Fibroblast of the aortic adventitia (primary cell): ENCODE measurements around the gene KCNG3. TPM values are rescaled to one million over a fixed set of nuclear protein-coding genes. Genes with fewer than 3 reads are reported as not detected.

Source experiments
- DNase-seq: peaks from one replicate; pipeline ENCODE4 v3.0.0-alpha.2; 2010; ENCODE audit warnings: low read depth
- H3K4me3 ChIP-seq: 2 replicates; pipeline ENCODE4 v1.5.1; 2011; ENCODE audit warnings: low read depth, mild to moderate bottlenecking, control low read depth, low read length, moderate library complexity
- CTCF ChIP-seq: IDR thresholded peaks from 2 replicates; pipeline ENCODE4 v1.5.1; 2011; ENCODE audit warnings: mild to moderate bottlenecking, low read length, control low read depth, inconsistent platforms; ENCODE audit not compliant: insufficient read depth
- total RNA-seq: library from RNA; depleted of rRNA; stranded (reverse); fragments of >200 nt; gene quantifications from 2 replicates; pipeline ENCODE4 v1.2.3, GENCODE V29; 2012; ENCODE audit warnings: low replicate concordance

Gene KCNG3
- total RNA-seq, 1 donor, result under 0.01 TPM

- no peak for TF ChIP-seq CTCF
- no peak for DNase-seq
- no peak overlapping the region for H3K4me3 ChIP-seq
Measured at GRCh38 chr2:42421601-42422239, 72.1 kb downstream of the KCNG3 start.

- no peak for DNase-seq
- no peak overlapping the region for H3K4me3 ChIP-seq
- TF ChIP-seq CTCF, result no peak
Measured at GRCh38 chr2:42421157-42421485, 72.7 kb downstream of the KCNG3 start.

- no peak overlapping the region for H3K4me3 ChIP-seq
- TF ChIP-seq CTCF, result no peak
- DNase-seq, result no peak
Measured at GRCh38 chr2:42414648-42415047, 79.1 kb downstream of the KCNG3 start.

- no peak for TF ChIP-seq CTCF
- H3K4me3 ChIP-seq, result no peak overlapping the region
- DNase-seq, result no peak
Measured at GRCh38 chr2:42414158-42414557, 79.6 kb downstream of the KCNG3 start.

GRCh38 chr2:42410742-42411514 lies 82.9 kb downstream of the KCNG3 start:
- TF ChIP-seq CTCF, result no peak
- no peak overlapping the region for H3K4me3 ChIP-seq
- DNase-seq, result no peak

GRCh38 chr2:42408009-42408408 lies 85.8 kb downstream of the KCNG3 start:
- TF ChIP-seq CTCF, result no peak
- no peak overlapping the region for H3K4me3 ChIP-seq
- DNase-seq, result no peak
